IPS-15b (cell line): ENCODE results near the gene UQCC2.

Experiments used
- H3K27me3 ChIP-seq: one replicate; pipeline ENCODE4 v1.6.1; 2013; ENCODE audit warnings: low read length; ENCODE audit not compliant: control insufficient read depth, insufficient read depth
- H3K36me3 ChIP-seq: one replicate; pipeline ENCODE4 v1.6.1; 2013; ENCODE audit warnings: low read length; ENCODE audit not compliant: control insufficient read depth, insufficient read depth
- H3K4me1 ChIP-seq: one replicate; pipeline ENCODE4 v1.6.1; 2013; ENCODE audit warnings: mild to moderate bottlenecking, low read length; ENCODE audit not compliant: control insufficient read depth, insufficient read depth
- H3K4me3 ChIP-seq: one replicate; pipeline ENCODE4 v1.5.1; 2013; ENCODE audit warnings: low read depth, low read length
- H3K9ac ChIP-seq: one replicate; pipeline ENCODE4 v1.6.1; 2013; ENCODE audit warnings: low read depth, mild to moderate bottlenecking, low read length
- H3K9me3 ChIP-seq: one replicate; pipeline ENCODE4 v1.6.1; 2013; ENCODE audit warnings: mild to moderate bottlenecking, low read length; ENCODE audit not compliant: control insufficient read depth, insufficient read depth

The UQCC2 gene

GRCh38 chr6:33709605-33710295 is 1.8 kb downstream of the UQCC2 start:
- Histone ChIP-seq H3K4me3 (no peak overlapping the region), H3K36me3 (peaks cover 19% of the 10 kb centered on the region), H3K9me3 (no peaks in the 10 kb centered on the region)

GRCh38 chr6:33708516-33709204 is 2.8 kb downstream of the UQCC2 start:
- Histone ChIP-seq H3K4me3 (no peak overlapping the region), H3K27me3 (no peaks in the 10 kb centered on the region), H3K9ac (no peak overlapping the region), H3K9me3 (no peaks in the 10 kb centered on the region), H3K4me1 (peaks cover 8% of the 10 kb centered on the region), H3K36me3 (peaks cover 19% of the 10 kb centered on the region)

More at GRCh38 chr6:33709605-33710295, 1.8 kb downstream of the UQCC2 start:
- H3K27me3 ChIP-seq, result no peaks in the 10 kb centered on the region
- peaks cover 8% of the 10 kb centered on the region for H3K4me1 ChIP-seq
- no peak overlapping the region for H3K9ac ChIP-seq

GRCh38 chr6:33707771-33708170 is 3.7 kb downstream of the UQCC2 start:
- peaks cover 19% of the 10 kb centered on the region for H3K36me3 ChIP-seq

GRCh38 chr6:33705955-33706725 is 5.4 kb downstream of the UQCC2 start:
- Histone ChIP-seq H3K4me3 (no peak overlapping the region), H3K9ac (no peak overlapping the region), H3K9me3 (no peaks in the 10 kb centered on the region), H3K27me3 (no peaks in the 10 kb centered on the region), H3K4me1 (peaks cover 5% of the 10 kb centered on the region), H3K36me3 (peaks cover 19% of the 10 kb centered on the region)

More at GRCh38 chr6:33707771-33708170, 3.7 kb downstream of the UQCC2 start:
- Histone ChIP-seq H3K9ac (no peak overlapping the region), H3K4me1 (peaks cover 8% of the 10 kb centered on the region), H3K4me3 (no peak overlapping the region), H3K9me3 (no peaks in the 10 kb centered on the region), H3K27me3 (no peaks in the 10 kb centered on the region)

DNA sequence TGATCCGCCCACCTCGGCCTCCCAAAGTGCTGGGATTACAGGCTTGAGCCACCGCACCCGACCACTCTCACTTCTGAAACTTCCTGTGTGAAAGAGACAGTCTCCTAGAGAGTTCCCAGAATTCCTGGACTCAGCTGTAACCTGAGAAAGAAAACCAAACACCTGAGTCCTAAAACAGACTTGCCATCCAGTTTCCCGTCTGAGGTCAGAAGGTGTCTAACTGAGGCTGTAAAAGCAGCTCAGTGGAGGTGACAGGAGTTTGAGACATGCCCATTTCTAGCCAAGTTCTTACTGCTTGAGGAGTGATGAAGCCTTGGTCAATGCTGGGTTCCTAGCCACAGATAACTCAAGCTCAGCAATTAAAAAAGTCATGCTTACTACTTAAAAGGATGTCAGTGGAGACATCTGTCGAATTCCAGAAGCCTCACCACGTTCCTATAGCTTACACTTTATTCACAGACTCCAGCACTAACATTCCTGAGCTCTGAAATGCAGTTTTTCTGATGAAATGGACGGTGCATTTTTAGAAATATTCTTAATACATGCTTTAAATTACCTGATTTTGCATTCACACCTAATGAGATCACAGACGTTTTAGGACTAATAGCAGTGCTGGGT is 6.1 kb downstream of the UQCC2 start:
- Histone ChIP-seq H3K4me3 (no peak overlapping the region), H3K9me3 (no peaks in the 10 kb centered on the region), H3K27me3 (no peaks in the 10 kb centered on the region), H3K4me1 (no peaks in the 10 kb centered on the region), H3K36me3 (peaks cover 19% of the 10 kb centered on the region), H3K9ac (no peak overlapping the region)

GRCh38 chr6:33704215-33705066 is 7.1 kb downstream of the UQCC2 start:
- no peak overlapping the region for H3K9ac ChIP-seq
- peaks cover 13% of the 10 kb centered on the region for H3K36me3 ChIP-seq
- H3K4me3 ChIP-seq, result no peak overlapping the region
- no peaks in the 10 kb centered on the region for H3K4me1 ChIP-seq
- no peaks in the 10 kb centered on the region for H3K27me3 ChIP-seq
- no peaks in the 10 kb centered on the region for H3K9me3 ChIP-seq

DNA sequence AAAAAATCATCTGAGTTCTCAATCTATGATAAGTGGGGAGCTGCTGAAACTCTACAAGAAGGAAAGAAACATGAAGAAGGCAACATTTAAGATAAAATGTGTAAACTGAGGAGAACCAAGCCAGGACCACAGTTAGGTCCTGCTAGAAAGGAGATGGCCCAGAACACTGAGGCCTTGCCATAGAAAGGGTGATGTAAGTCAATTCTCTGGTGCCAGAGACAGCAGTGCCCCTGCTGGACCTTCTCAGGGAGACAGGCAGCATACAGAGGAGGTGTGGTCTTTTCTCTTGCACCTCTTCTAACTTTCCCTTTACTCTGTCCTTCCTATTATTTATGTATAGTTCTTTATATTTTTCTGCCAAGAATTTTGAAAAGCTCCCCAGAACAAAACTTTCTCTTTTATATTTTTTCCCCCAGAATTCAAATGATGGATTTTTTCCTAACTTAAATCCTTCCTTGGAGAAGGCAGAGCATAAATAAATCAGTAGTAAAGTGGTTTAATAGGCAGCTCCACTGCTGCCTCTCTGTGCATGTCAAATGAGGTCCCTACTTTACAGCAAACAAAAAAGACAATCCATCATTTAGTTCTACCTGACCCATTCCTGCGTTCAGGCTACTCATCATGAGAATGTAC is 9.0 kb downstream of the UQCC2 start:
- peaks cover 22% of the 10 kb centered on the region for H3K36me3 ChIP-seq
- H3K9ac ChIP-seq, result no peak overlapping the region
- H3K27me3 ChIP-seq, result no peaks in the 10 kb centered on the region
- H3K9me3 ChIP-seq, result no peaks in the 10 kb centered on the region
- H3K4me3 ChIP-seq, result no peak overlapping the region
- H3K4me1 ChIP-seq, result no peaks in the 10 kb centered on the region

DNA sequence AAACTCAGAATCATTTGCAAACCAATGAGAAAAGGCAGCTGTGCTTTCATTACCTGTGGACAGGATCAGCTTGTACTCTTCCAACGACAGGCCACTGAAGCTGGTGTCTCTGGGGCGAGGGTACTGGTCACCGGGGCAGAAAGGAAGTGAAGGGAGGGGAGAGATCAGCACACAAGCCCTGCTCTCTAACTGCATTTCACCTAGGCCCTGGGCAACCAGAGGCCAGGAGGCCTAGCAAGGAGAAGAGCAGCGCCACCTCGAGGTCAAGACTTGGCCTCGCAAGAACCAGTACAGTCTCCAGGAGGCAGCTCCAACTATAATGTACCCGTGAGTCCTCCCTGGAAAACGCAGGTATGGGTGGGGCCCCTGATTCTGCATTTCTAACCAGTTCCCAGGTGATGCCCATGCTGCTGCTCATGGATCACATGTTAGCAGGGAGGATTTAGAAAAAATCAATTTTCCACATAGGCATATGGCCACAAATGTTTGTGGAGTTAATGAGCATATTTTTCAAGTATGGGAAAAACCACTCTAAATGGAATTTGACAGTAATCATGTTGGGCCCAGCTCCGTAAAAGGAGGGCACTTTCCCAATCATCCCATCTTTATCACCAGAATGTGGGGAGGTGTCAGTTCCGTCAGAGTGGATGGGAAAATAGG is 11.0 kb downstream of the UQCC2 start:
- Histone ChIP-seq H3K9me3 (no peaks in the 10 kb centered on the region), H3K4me3 (no peak overlapping the region), H3K27me3 (no peaks in the 10 kb centered on the region), H3K36me3 (peaks cover 40% of the 10 kb centered on the region), H3K4me1 (no peaks in the 10 kb centered on the region), H3K9ac (no peak overlapping the region)

GRCh38 chr6:33699739-33700138 is 11.8 kb downstream of the UQCC2 start:
- Histone ChIP-seq H3K36me3 (peaks cover 47% of the 10 kb centered on the region), H3K27me3 (no peaks in the 10 kb centered on the region), H3K4me3 (no peak overlapping the region), H3K9ac (no peak overlapping the region), H3K9me3 (no peaks in the 10 kb centered on the region), H3K4me1 (no peaks in the 10 kb centered on the region)

GRCh38 chr6:33699131-33699530 is 12.4 kb downstream of the UQCC2 start:
- no peaks in the 10 kb centered on the region for H3K27me3 ChIP-seq
- H3K9me3 ChIP-seq, result no peaks in the 10 kb centered on the region
- no peak overlapping the region for H3K9ac ChIP-seq
- H3K4me1 ChIP-seq, result no peaks in the 10 kb centered on the region
- H3K4me3 ChIP-seq, result no peak overlapping the region
- peaks cover 50% of the 10 kb centered on the region for H3K36me3 ChIP-seq
